Parathyroid adenoma (tissue), 2 donors: ENCODE data around the gene VCL.

Experiments used
- H2AFZ ChIP-seq: fragments of 300-600 bp; sonication (generic); one replicate; pipeline ENCODE4 v1.7.0; 2017; ENCODE audit warnings: antibody characterized with exemption, mild to moderate bottlenecking
- H3K27ac ChIP-seq: fragments of 300-600 bp; sonication (generic); one replicate; pipeline ENCODE4 v1.7.0; 2017
- H3K27me3 ChIP-seq: fragments of 300-600 bp; sonication (generic); one replicate; pipeline ENCODE4 v1.7.0; 2017; ENCODE audit warnings: low read length; ENCODE audit not compliant: control insufficient read depth, insufficient read depth
- H3K36me3 ChIP-seq: fragments of 300-600 bp; sonication (generic); one replicate; pipeline ENCODE4 v1.7.0; 2017; ENCODE audit warnings: low read length; ENCODE audit not compliant: control insufficient read depth, insufficient read depth
- H3K4me1 ChIP-seq: fragments of 300-600 bp; sonication (generic); one replicate; pipeline ENCODE4 v1.7.0; 2017; ENCODE audit warnings: control low read depth
- H3K4me2 ChIP-seq: fragments of 300-600 bp; sonication (generic); one replicate; pipeline ENCODE4 v1.7.0; 2017; ENCODE audit warnings: low read length
- H3K4me3 ChIP-seq: fragments of 300-600 bp; sonication (generic); one replicate; pipeline ENCODE4 v1.7.0; 2017; ENCODE audit warnings: low read depth, low read length
- H3K79me2 ChIP-seq: fragments of 300-600 bp; sonication (generic); one replicate; pipeline ENCODE4 v1.7.0; 2017; ENCODE audit warnings: control low read depth
- H3K9ac ChIP-seq: fragments of 300-600 bp; sonication (generic); one replicate; pipeline ENCODE4 v1.7.0; 2017; ENCODE audit warnings: mild to moderate bottlenecking
- H3K9me3 ChIP-seq: fragments of 300-600 bp; sonication (generic); one replicate; pipeline ENCODE4 v1.7.0; 2017; ENCODE audit warnings: low read length; ENCODE audit not compliant: control insufficient read depth
- TF ChIP-seq, protein P1 (sequence below): fragments of 300-600 bp; sonication (generic); IDR thresholded peaks from one replicate; pipeline ENCODE4 v1.7.0; 2017; ENCODE audit warnings: antibody characterized with exemption, mild to moderate bottlenecking
- donor health status: primary hyperparathyroidism.

Gene VCL

DNA sequence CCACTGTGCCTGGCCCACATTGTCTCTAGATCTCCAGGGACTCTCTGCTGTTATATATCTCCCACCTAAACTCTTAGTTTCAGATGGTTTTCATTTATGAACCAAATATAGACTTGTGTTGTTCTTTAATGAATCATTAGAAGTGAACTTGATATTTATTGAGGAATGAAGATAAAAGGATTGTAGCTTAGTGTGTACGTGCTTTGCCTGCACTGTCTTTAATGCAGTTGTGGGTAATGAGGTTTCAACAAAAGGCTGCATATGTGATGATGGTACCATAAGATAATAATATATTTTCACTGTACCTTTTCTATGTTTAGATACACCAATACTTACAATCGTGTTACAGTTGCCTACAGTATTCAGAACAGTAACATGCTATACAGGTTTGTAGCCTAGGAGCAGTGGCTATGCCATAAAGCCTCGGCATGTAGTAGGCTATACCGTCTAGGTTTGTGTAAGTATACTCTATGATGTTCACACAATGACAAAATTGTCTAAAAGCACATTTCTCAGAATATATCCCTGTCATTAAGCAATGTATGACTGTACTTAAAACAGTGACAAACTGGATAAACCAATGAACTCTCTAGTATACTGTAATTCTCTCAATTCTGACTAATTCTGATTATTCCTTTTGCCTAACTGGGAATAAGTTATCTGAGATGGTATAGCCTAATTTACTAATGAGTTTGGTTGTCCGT, 25.2 kb downstream of the VCL start:
- Histone ChIP-seq H2AFZ (no peak overlapping the region), H3K4me2 (no peak overlapping the region), H3K9ac (no peak overlapping the region), H3K4me3 (no peak overlapping the region), H3K27me3 (no peaks in the 10 kb centered on the region), H3K9me3 (no peaks in the 10 kb centered on the region), H3K79me2 (peaks cover 12% of the 10 kb centered on the region), H3K27ac (no peak overlapping the region), H3K4me1 (peaks cover 8% of the 10 kb centered on the region), H3K36me3 (no peaks in the 10 kb centered on the region)
- TF ChIP-seq, protein P1, sequence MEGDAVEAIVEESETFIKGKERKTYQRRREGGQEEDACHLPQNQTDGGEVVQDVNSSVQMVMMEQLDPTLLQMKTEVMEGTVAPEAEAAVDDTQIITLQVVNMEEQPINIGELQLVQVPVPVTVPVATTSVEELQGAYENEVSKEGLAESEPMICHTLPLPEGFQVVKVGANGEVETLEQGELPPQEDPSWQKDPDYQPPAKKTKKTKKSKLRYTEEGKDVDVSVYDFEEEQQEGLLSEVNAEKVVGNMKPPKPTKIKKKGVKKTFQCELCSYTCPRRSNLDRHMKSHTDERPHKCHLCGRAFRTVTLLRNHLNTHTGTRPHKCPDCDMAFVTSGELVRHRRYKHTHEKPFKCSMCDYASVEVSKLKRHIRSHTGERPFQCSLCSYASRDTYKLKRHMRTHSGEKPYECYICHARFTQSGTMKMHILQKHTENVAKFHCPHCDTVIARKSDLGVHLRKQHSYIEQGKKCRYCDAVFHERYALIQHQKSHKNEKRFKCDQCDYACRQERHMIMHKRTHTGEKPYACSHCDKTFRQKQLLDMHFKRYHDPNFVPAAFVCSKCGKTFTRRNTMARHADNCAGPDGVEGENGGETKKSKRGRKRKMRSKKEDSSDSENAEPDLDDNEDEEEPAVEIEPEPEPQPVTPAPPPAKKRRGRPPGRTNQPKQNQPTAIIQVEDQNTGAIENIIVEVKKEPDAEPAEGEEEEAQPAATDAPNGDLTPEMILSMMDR: no peak

DNA sequence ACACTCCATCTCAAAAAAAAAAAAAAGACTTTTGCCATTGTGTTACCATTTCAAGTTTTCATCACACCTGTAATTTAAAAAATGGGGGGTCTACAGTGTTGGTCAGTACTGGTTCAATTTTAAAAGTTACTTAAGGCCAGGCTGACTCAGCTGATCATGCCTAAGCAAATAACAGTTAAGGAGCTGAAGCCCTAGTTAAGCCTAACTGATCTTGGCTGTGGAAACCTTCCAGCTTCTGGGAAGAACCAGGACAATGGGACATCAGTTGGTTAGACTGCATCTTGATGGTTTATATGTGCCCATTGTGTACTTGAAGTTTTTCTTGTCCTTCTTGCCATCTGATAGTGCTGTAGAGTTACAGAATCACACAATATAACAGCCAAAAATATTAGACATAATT, 26.7 kb downstream of the VCL start:
- peaks cover 9% of the 10 kb centered on the region for H3K79me2 ChIP-seq
- no peak overlapping the region for H2AFZ ChIP-seq
- H3K27me3 ChIP-seq: no peaks in the 10 kb centered on the region
- H3K9ac ChIP-seq: no peak overlapping the region
- H3K36me3 ChIP-seq: no peaks in the 10 kb centered on the region
- H3K4me2 ChIP-seq: no peak overlapping the region
- H3K27ac ChIP-seq: no peak overlapping the region
- H3K4me3 ChIP-seq: no peak overlapping the region
- H3K9me3 ChIP-seq: no peaks in the 10 kb centered on the region
- TF ChIP-seq, protein P1: no peak
- H3K4me1 ChIP-seq: peaks cover 8% of the 10 kb centered on the region

- Histone ChIP-seq H3K4me1 (peaks cover 8% of the 10 kb centered on the region), H3K79me2 (peaks cover 9% of the 10 kb centered on the region), H3K9me3 (no peaks in the 10 kb centered on the region), H3K27ac (no peak overlapping the region), H3K4me2 (no peak overlapping the region), H3K9ac (no peak overlapping the region), H3K4me3 (no peak overlapping the region), H2AFZ (no peak overlapping the region), H3K36me3 (no peaks in the 10 kb centered on the region), H3K27me3 (no peaks in the 10 kb centered on the region)
- TF ChIP-seq, protein P1: no peak
Observed at GRCh38 chr10:74025380-74025978, 27.6 kb downstream of the VCL start.

GRCh38 chr10:74026428-74027015, 28.6 kb downstream of the VCL start:
- no peak overlapping the region for H3K4me3 ChIP-seq
- no peak overlapping the region for H3K9ac ChIP-seq
- peaks cover 4% of the 10 kb centered on the region for H3K4me1 ChIP-seq
- H3K9me3 ChIP-seq: no peaks in the 10 kb centered on the region
- TF ChIP-seq, protein P1: no peak
- peaks cover 9% of the 10 kb centered on the region for H3K79me2 ChIP-seq
- no peak overlapping the region for H2AFZ ChIP-seq
- no peak overlapping the region for H3K27ac ChIP-seq
- no peaks in the 10 kb centered on the region for H3K27me3 ChIP-seq
- no peak overlapping the region for H3K4me2 ChIP-seq
- H3K36me3 ChIP-seq: no peaks in the 10 kb centered on the region
